A549 (cell line): ENCODE results near the gene NXN. TPM values are rescaled to one million over a fixed set of nuclear protein-coding genes. Genes with fewer than 3 reads are reported as not detected.
"Not testable (repeated sequence)": the region's sequence is repeated elsewhere in the genome, so short reads cannot be mapped to it uniquely, and the experiment has no call there.

Experiments
- ATAC-seq, 2 experiments: fragments of 200-7000 bp in 1 of 2; fragments of >200 bp in 1 of 2; cut with Nextera tagmentation in 1 of 2; cut with Tn5 transposase in 1 of 2; 3 replicates each; pipeline versions ENCODE4 v1.8.0 to v1.9.1; 2018 to 2020; ENCODE audit warnings: mild to moderate bottlenecking in 1 of 2, moderate library complexity in 1 of 2
- CTCF ChIA-PET: fragments of 300-600 bp; sonication (Branson Sonifier 250); formaldehyde crosslinking; extraction: SDS; loops from one replicate; lab custom pipeline; 2021; ENCODE audit warnings: antibody characterized with exemption, inconsistent platforms; lab: Yijun Ruan, JAX
- POLR2A ChIA-PET: fragments of 350-600 bp; formaldehyde crosslinking; extraction: SDS; loops from one replicate; lab custom pipeline; 2021; ENCODE audit warnings: antibody characterized with exemption, inconsistent platforms; lab: Yijun Ruan, JAX
- DNase-seq, 2 experiments: peaks; one replicate each; pipeline versions ENCODE4 v3.0.0 to v3.0.0-alpha.2; 2011 to 2016; ENCODE audit warnings: low read depth in 1 of 2, low spot score in 1 of 2
- FAIRE-seq: peaks from 2 replicates; lab custom pipeline; 2011; peaks lifted over from hg19 to GRCh38; lab: Jason Lieb, UNC
- H3K27ac ChIP-seq, 2 experiments: fragments of >200 bp; sonication (Bioruptor Twin); formaldehyde crosslinking; 3 replicates each; pipeline ENCODE4 v1.5.1; 2016 to 2017
- H3K4me1 ChIP-seq: fragments of >200 bp; sonication (Bioruptor Twin); formaldehyde crosslinking; 3 replicates; pipeline ENCODE4 v1.6.1; 2016
- H3K4me2 ChIP-seq: fragments of >200 bp; sonication (Bioruptor Twin); formaldehyde crosslinking; 3 replicates; pipeline ENCODE4 v1.6.1; 2016
- H3K4me3 ChIP-seq: fragments of >200 bp; sonication (Bioruptor Twin); formaldehyde crosslinking; 3 replicates; pipeline ENCODE4 v1.5.1; 2016
- H3K9me3 ChIP-seq: fragments of >200 bp; sonication (Bioruptor Twin); formaldehyde crosslinking; 3 replicates; pipeline ENCODE4 v1.6.1; 2016
- CBX2 ChIP-seq: fragments of 200-600 bp; sonication (generic); IDR thresholded peaks from 2 replicates; pipeline ENCODE4 v1.6.1; 2016; ENCODE audit warnings: low read depth, mild to moderate bottlenecking, borderline replicate concordance
- CBX8 ChIP-seq: fragments of 200-600 bp; sonication (generic); IDR thresholded peaks from 2 replicates; pipeline ENCODE4 v1.6.1; 2016
- CEBPB ChIP-seq, 2 experiments: fragments of >200 bp in 1 of 2; sonication (Bioruptor Twin) in 1 of 2; formaldehyde crosslinking in 1 of 2; IDR thresholded peaks; 2 replicates each; pipeline ENCODE4 v1.6.1; 2012 to 2016
- E2F6 ChIP-seq: IDR thresholded peaks from 2 replicates; pipeline ENCODE4 v1.6.1; 2012; ENCODE audit warnings: low read depth, borderline replicate concordance
- EHF ChIP-seq: fragments of 250-450 bp; sonication (Bioruptor Pico); IDR thresholded peaks from 2 replicates; pipeline ENCODE4 v1.5.0; 2020; ENCODE audit warnings: mild to moderate bottlenecking
- EHMT2 ChIP-seq: fragments of 200-600 bp; sonication (generic); IDR thresholded peaks from 2 replicates; pipeline ENCODE4 v1.6.1; 2016; ENCODE audit warnings: antibody characterized with exemption, low read depth, mild to moderate bottlenecking, moderate library complexity
- FOSL2 ChIP-seq, 2 experiments: fragments of 450-650 bp in 1 of 2; fragments of >200 bp in 1 of 2; sonication (Bioruptor Twin) in 1 of 2; formaldehyde crosslinking; IDR thresholded peaks; 2 replicates each; pipeline versions ENCODE4 v1.5.0 to v1.6.1; 2016 to 2020; ENCODE audit warnings: mild to moderate bottlenecking in 1 of 2, moderate library complexity in 1 of 2
- FOXS1 ChIP-seq: fragments of 250-450 bp; sonication (Bioruptor Pico); IDR thresholded peaks from 2 replicates; pipeline ENCODE4 v1.5.0; 2020; ENCODE audit warnings: mild to moderate bottlenecking, moderate library complexity
- HES2 ChIP-seq: fragments of >200 bp; sonication (Bioruptor Twin); formaldehyde crosslinking; IDR thresholded peaks from 2 replicates; pipeline ENCODE4 v1.6.1; 2016
- HEYL ChIP-seq: fragments of 250-450 bp; sonication (Bioruptor Pico); IDR thresholded peaks from 2 replicates; pipeline ENCODE4 v1.8.0; 2021; ENCODE audit warnings: mild to moderate bottlenecking, moderate library complexity
- HMGXB4 ChIP-seq: fragments of 250-450 bp; sonication (Bioruptor Pico); IDR thresholded peaks from 2 replicates; pipeline ENCODE4 v1.5.0; 2021; ENCODE audit warnings: mild to moderate bottlenecking, moderate library complexity, borderline replicate concordance
- HOXB13 ChIP-seq: fragments of 250-450 bp; sonication (Bioruptor Pico); IDR thresholded peaks from 2 replicates; pipeline ENCODE4 v1.5.0; 2020; ENCODE audit warnings: low read depth, mild to moderate bottlenecking, moderate library complexity
- HOXB5 ChIP-seq: fragments of 250-450 bp; sonication (Bioruptor Pico); IDR thresholded peaks from 2 replicates; pipeline ENCODE4 v1.5.0; 2020; ENCODE audit warnings: mild to moderate bottlenecking, moderate library complexity
- JUN ChIP-seq, 2 experiments: fragments of >200 bp; sonication (Bioruptor Twin); formaldehyde crosslinking; IDR thresholded peaks; 2 replicates in 1 of 2; 3 replicates in 1 of 2; pipeline ENCODE4 v1.6.1; 2016 to 2017
- JUNB ChIP-seq: fragments of >200 bp; sonication (Bioruptor Twin); formaldehyde crosslinking; IDR thresholded peaks from 2 replicates; pipeline ENCODE4 v1.6.1; 2016
- KDM1A ChIP-seq: fragments of 200-600 bp; sonication (generic); IDR thresholded peaks from 2 replicates; pipeline ENCODE4 v1.6.1; 2016; ENCODE audit warnings: low read depth, mild to moderate bottlenecking
- KDM5A ChIP-seq: fragments of 200-600 bp; sonication (generic); IDR thresholded peaks from 2 replicates; pipeline ENCODE4 v1.6.1; 2016; ENCODE audit warnings: antibody characterized with exemption, mild to moderate bottlenecking
- MAFK ChIP-seq: fragments of 450-650 bp; IDR thresholded peaks from 2 replicates; pipeline ENCODE4 v1.6.1; 2014; ENCODE audit not compliant: partially characterized antibody
- MAX ChIP-seq: IDR thresholded peaks from 2 replicates; pipeline ENCODE4 v1.6.1; 2012
- PBX3 ChIP-seq: IDR thresholded peaks from 2 replicates; pipeline ENCODE4 v1.6.1; 2012
- PHF8 ChIP-seq: fragments of 200-600 bp; sonication (generic); IDR thresholded peaks from 2 replicates; pipeline ENCODE4 v1.6.1; 2016; ENCODE audit warnings: low read depth, mild to moderate bottlenecking, antibody characterized with exemption, moderate library complexity, borderline replicate concordance
- REST ChIP-seq: fragments of 200-600 bp; sonication (generic); IDR thresholded peaks from 2 replicates; pipeline ENCODE4 v1.6.1; 2016; ENCODE audit warnings: antibody characterized with exemption, mild to moderate bottlenecking, moderate library complexity
- RNF2 ChIP-seq: fragments of 200-600 bp; sonication (generic); IDR thresholded peaks from 2 replicates; pipeline ENCODE4 v1.6.1; 2016; ENCODE audit warnings: low read depth, mild to moderate bottlenecking, antibody characterized with exemption, moderate library complexity, borderline replicate concordance
- TP53 ChIP-seq: fragments of 250-450 bp; sonication (Bioruptor Pico); IDR thresholded peaks from 2 replicates; pipeline ENCODE4 v1.5.0; 2021; ENCODE audit warnings: mild to moderate bottlenecking, moderate library complexity
- WGBS: methylation state at CpG from one replicate; pipeline ENCODE4 v1.1.6; 2017; ENCODE audit errors: missing lambda C conversion rate; 5-methylcytosine and 5-hydroxymethylcytosine counted together
- polyA plus RNA-seq, 4 experiments: library from polyadenylated mRNA; depleted of rRNA in 3 of 4; stranded (reverse); fragments of >200 nt; fragmentation: RNase III in 1 of 4; extraction: RNeasy Plus Mini Kit Qiagen cat#74134 plus additional on column Dnase treatment in 1 of 4; gene quantifications; 2 replicates in 3 of 4; 3 replicates in 1 of 4; pipeline ENCODE4 v1.2.3, GENCODE V29; 2011 to 2017

Gene NXN
- polyA plus RNA-seq, 2 of the 4 experiments (the other 2 are of a cell fraction) = 24.6 to 31.1 TPM

GRCh38 chr17:760371-760770 lies 219.2 kb downstream of the NXN start:
- CTCF ChIA-PET = interaction anchor here (1.2 to 2.5 kb wide), 5 partner anchors 7 to 236 kb away, joined by 3 to 18 read pairs (median 5); partner anchors contain the start of genes GEMIN4, NXN and TIMM22
- no peak for ATAC-seq
- TF ChIP-seq FOSL2 (IDR thresholded peaks at IDR 0.05) (no peak), FOSL2 (CRISPR knock-in tag; IDR thresholded peaks at IDR 0.05) (no peak), TP53 (CRISPR knock-in tag) (no peak), JUN (IDR thresholded peaks at IDR 0.05) (no peak), CBX2 (no peak), JUNB (no peak), MAFK (no peak), PBX3 (no peak), HOXB5 (no peak), E2F6 (no peak), KDM1A (no peak)
- TF ChIP-seq, all 56 proteins: peak for 0
- H3K4me1 ChIP-seq = no peaks in the 10 kb centered on the region
- 94% methylated on average over 9 of the region's 9 CpGs for WGBS
- no peaks in the 10 kb centered on the region for H3K9me3 ChIP-seq
- DNase-seq = no peak
- no peak for FAIRE-seq
- H3K4me2 ChIP-seq = no peak overlapping the region
- no peak overlapping the region for H3K27ac ChIP-seq
- H3K4me3 ChIP-seq = no peak overlapping the region
- POLR2A ChIA-PET = no interaction called here

- Histone ChIP-seq H3K9me3 (no peaks in the 10 kb centered on the region), H3K4me1 (no peaks in the 10 kb centered on the region), H3K4me2 (no peak overlapping the region), H3K27ac (no peak overlapping the region), H3K4me3 (no peak overlapping the region)
- DNase-seq = no peak
- POLR2A ChIA-PET = no interaction called here
- CTCF ChIA-PET = interaction anchor here (0.6 to 2.5 kb wide), 9 partner anchors 9 to 348 kb away, joined by 3 to 14 read pairs (median 3); partner anchors contain the start of genes NXN and TIMM22
- FAIRE-seq = no peak
- TF ChIP-seq HEYL (no peak), CEBPB (IDR thresholded peaks at IDR 0.05) (no peak), TP53 (CRISPR knock-in tag) (no peak), REST (no peak), EHMT2 (no peak), JUN (IDR thresholded peaks at IDR 0.05) (no peak), PHF8 (no peak), RNF2 (no peak), KDM5A (no peak), HMGXB4 (CRISPR knock-in tag) (no peak), FOXS1 (CRISPR knock-in tag) (no peak), HES2 (no peak), MAX (no peak), CBX8 (no peak), HOXB13 (CRISPR knock-in tag) (no peak), EHF (CRISPR knock-in tag) (no peak)
- no peak for ATAC-seq
- WGBS = 90% methylated on average over 5 of the region's 5 CpGs
Observed at GRCh38 chr17:759964-760363, 219.6 kb downstream of the NXN start.

GRCh38 chr17:756010-756567 lies 223.5 kb downstream of the NXN start:
- H3K4me2 ChIP-seq, H3K9me3 ChIP-seq, H3K4me1 ChIP-seq, FAIRE-seq, DNase-seq, ATAC-seq, H3K27ac ChIP-seq, POLR2A ChIA-PET, H3K4me3 ChIP-seq: not testable (repeated sequence)
- CTCF ChIA-PET = interaction anchor here (0.7 to 5.2 kb wide), 2 partner anchors 9 to 24 kb away, joined by 4 to 36 read pairs; no protein-coding TSS in a partner anchor
- 90% methylated on average over 15 of the region's 15 CpGs for WGBS
